Measurements from ENCODE around the gene TEX19. TPM values are rescaled to one million over a fixed set of nuclear protein-coding genes. Genes with fewer than 3 reads are reported as not detected.

TEX19 gene
- total RNA-seq, 1 experiment from 2014 or later = not detected

- peaks cover 7% of the 10 kb centered on the region for H3K36me3 Mint-ChIP-seq (ENCODE audit: insufficient read depth, unreplicated experiment)
- H3K4me1 Mint-ChIP-seq (ENCODE audit: low read depth, unreplicated experiment) = peaks cover 14% of the 10 kb centered on the region
- no TSS peak for BruUV-seq (replicated peaks)
- no peak overlapping the region for H3K27ac Mint-ChIP-seq (ENCODE audit: unreplicated experiment)
- TF ChIP-seq CTCF (IDR thresholded peaks at IDR 0.05; ENCODE audit: unreplicated experiment) = no peak
- intact Hi-C loops (cut with micrococcal nuclease; ENCODE audit: unreplicated experiment) = loop anchor here (10.0 kb wide), 1 partner anchor 75 kb away; no protein-coding TSS in a partner anchor
- H3K4me3 Mint-ChIP-seq (ENCODE audit: low read depth, unreplicated experiment) = no peak overlapping the region
- DNase-seq = no peak
- H3K27me3 Mint-ChIP-seq (ENCODE audit: unreplicated experiment) = peaks cover 43% of the 10 kb centered on the region
- no peaks in the 10 kb centered on the region for H3K9me3 Mint-ChIP-seq (ENCODE audit: low read depth, unreplicated experiment)
- CTCF ChIA-PET = no interaction called here
These were observed 39.4 kb upstream of the TEX19 start for GRCh38 chr17:82319619-82320062.

GRCh38 chr17:82320140-82320840, 38.8 kb upstream of the TEX19 start:
- CTCF ChIA-PET = no interaction called here
- peak overlapping the region; percentile 50 for H3K27ac Mint-ChIP-seq (ENCODE audit: unreplicated experiment)

GRCh38 chr17:82320956-82321927, 37.8 kb upstream of the TEX19 start:
- CTCF ChIA-PET = no interaction called here
- BruUV-seq (replicated peaks) = no TSS peak
- peak; percentile 72 for DNase-seq
- TF ChIP-seq CTCF (IDR thresholded peaks at IDR 0.05; ENCODE audit: unreplicated experiment) = peak; percentile 95
- peaks cover 7% of the 10 kb centered on the region for H3K36me3 Mint-ChIP-seq (ENCODE audit: insufficient read depth, unreplicated experiment)
- H3K27me3 Mint-ChIP-seq (ENCODE audit: unreplicated experiment) = peaks cover 27% of the 10 kb centered on the region
- peak overlapping the region; percentile 50 for H3K27ac Mint-ChIP-seq (ENCODE audit: unreplicated experiment)
- intact Hi-C loops (cut with micrococcal nuclease; ENCODE audit: unreplicated experiment) = loop anchor here (10.0 kb wide), 1 partner anchor 76 kb away; no protein-coding TSS in a partner anchor
- no peak overlapping the region for H3K4me3 Mint-ChIP-seq (ENCODE audit: low read depth, unreplicated experiment)
- peaks cover 9% of the 10 kb centered on the region for H3K4me1 Mint-ChIP-seq (ENCODE audit: low read depth, unreplicated experiment)
- no peaks in the 10 kb centered on the region for H3K9me3 Mint-ChIP-seq (ENCODE audit: low read depth, unreplicated experiment)

More at GRCh38 chr17:82320140-82320840, 38.8 kb upstream of the TEX19 start:
- TF ChIP-seq CTCF (IDR thresholded peaks at IDR 0.05; ENCODE audit: unreplicated experiment) = no peak
- H3K9me3 Mint-ChIP-seq (ENCODE audit: low read depth, unreplicated experiment) = no peaks in the 10 kb centered on the region
- H3K4me3 Mint-ChIP-seq (ENCODE audit: low read depth, unreplicated experiment) = no peak overlapping the region
- peaks cover 14% of the 10 kb centered on the region for H3K4me1 Mint-ChIP-seq (ENCODE audit: low read depth, unreplicated experiment)
- H3K36me3 Mint-ChIP-seq (ENCODE audit: insufficient read depth, unreplicated experiment) = peaks cover 7% of the 10 kb centered on the region
- no peak for DNase-seq
- H3K27me3 Mint-ChIP-seq (ENCODE audit: unreplicated experiment) = peaks cover 36% of the 10 kb centered on the region
- intact Hi-C loops (cut with micrococcal nuclease; ENCODE audit: unreplicated experiment) = loop anchor here (10.0 kb wide), 1 partner anchor 75 kb away; no protein-coding TSS in a partner anchor
- no TSS peak for BruUV-seq (replicated peaks)

GRCh38 chr17:82321947-82322466, 37.0 kb upstream of the TEX19 start:
- CTCF ChIA-PET = interaction anchor here (0.6 kb wide), 1 partner anchor 143 kb away, joined by 5 read pairs; no protein-coding TSS in a partner anchor
- intact Hi-C loops (cut with micrococcal nuclease; ENCODE audit: unreplicated experiment) = loop anchor here (10.0 kb wide), 1 partner anchor 77 kb away; no protein-coding TSS in a partner anchor
- no peak overlapping the region for H3K4me3 Mint-ChIP-seq (ENCODE audit: low read depth, unreplicated experiment)

More at GRCh38 chr17:82321947-82322466, 37.0 kb upstream of the TEX19 start:
- BruUV-seq (replicated peaks) = no TSS peak
- DNase-seq = no peak
- no peak overlapping the region for H3K27ac Mint-ChIP-seq (ENCODE audit: unreplicated experiment)
- peaks cover 9% of the 10 kb centered on the region for H3K4me1 Mint-ChIP-seq (ENCODE audit: low read depth, unreplicated experiment)
- TF ChIP-seq CTCF (IDR thresholded peaks at IDR 0.05; ENCODE audit: unreplicated experiment) = no peak
- peaks cover 19% of the 10 kb centered on the region for H3K27me3 Mint-ChIP-seq (ENCODE audit: unreplicated experiment)
- no peaks in the 10 kb centered on the region for H3K9me3 Mint-ChIP-seq (ENCODE audit: low read depth, unreplicated experiment)
- peaks cover 10% of the 10 kb centered on the region for H3K36me3 Mint-ChIP-seq (ENCODE audit: insufficient read depth, unreplicated experiment)

Data from Calu3 (cell line).